ENCODE measurements around the gene IPO4. TPM values are rescaled to one million over a fixed set of nuclear protein-coding genes. Genes with fewer than 3 reads are reported as not detected.
"Not testable (repeated sequence)": the region's sequence is repeated elsewhere in the genome, so short reads cannot be mapped to it uniquely, and the experiment has no call there.

IPO4 gene
- total and polyA plus RNA-seq, 4 donors = 13.6 to 32.9 (median 23.0) TPM

DNA sequence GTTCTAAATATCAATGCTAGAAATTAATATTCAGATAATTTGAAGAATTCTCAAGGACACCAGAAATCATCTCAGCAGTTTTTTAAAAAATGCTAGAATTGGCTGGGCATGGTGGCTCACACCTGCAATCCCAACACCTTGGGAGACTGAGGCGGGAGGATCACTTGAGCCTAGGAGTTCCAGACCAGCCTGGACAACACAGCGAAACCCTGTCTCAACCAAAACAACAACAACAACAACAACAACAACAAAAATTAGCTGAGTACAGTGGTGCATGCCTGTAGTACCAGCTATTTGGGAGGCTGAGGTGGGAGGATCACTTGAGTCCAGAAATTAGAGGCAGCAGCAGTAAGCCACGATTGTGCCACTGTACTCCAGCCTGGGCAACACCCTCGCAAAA is 30.5 kb upstream of the IPO4 start (continued):
- TF ChIP-seq MAX (IDR thresholded peaks at IDR 0.05) = no peak

DNA sequence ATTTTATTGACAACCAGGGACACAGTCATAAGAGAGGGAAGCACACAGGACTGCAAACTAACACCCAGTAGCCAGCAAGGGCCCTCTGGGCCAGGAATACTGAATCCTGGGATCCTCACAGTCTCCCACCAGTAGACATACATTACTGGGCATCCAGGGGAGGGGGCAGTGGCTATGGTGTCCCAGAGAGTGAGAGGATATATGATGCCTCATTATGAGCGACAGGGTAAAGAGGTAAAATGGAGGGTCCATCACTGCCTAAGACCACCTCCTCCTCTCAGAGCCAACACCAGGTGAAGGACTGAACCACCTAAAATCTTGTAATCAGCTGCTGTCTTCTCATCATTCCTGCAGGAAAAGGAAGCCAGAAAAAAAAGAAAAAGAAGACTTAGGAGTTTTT is 28.3 kb upstream of the IPO4 start:
- not testable (repeated sequence) for H3K9me3 ChIP-seq (ENCODE audit: control insufficient read depth in 4 of 4, low read length in 3 of 4); H3K27ac ChIP-seq (ENCODE audit: low read depth in 1 of 2, low read length in 2 of 2); DNase-seq (ENCODE audit: low spot score); H3K9ac ChIP-seq (ENCODE audit: low read depth in 1 of 2, low read length in 2 of 2); H3K36me3 ChIP-seq (ENCODE audit: control insufficient read depth in 4 of 4, insufficient read depth in 3 of 4, low read depth in 1 of 4, low read length in 3 of 4); H3K27me3 ChIP-seq (ENCODE audit: control insufficient read depth in 4 of 4, insufficient read depth in 4 of 4, low read length in 3 of 4); H3K4me3 ChIP-seq (ENCODE audit: low read depth in 1 of 3, low read length in 3 of 3)
- WGBS = 93% methylated on average over 1 of the region's 1 CpG
- peaks cover 0 to 23% (median 8%) of the 10 kb centered on the region in 4 donors for H3K4me1 ChIP-seq (ENCODE audit: control insufficient read depth in 4 of 4, insufficient read depth in 4 of 4, low read length in 3 of 4)

- no peaks in the 10 kb centered on the region for H3K27me3 ChIP-seq (ENCODE audit: control insufficient read depth in 4 of 4, insufficient read depth in 4 of 4, low read length in 3 of 4)
- no peak overlapping the region for H3K4me3 ChIP-seq (ENCODE audit: low read depth in 1 of 3, low read length in 3 of 3)
- no peak for TF ChIP-seq FOXA1 (IDR thresholded peaks at IDR 0.05)
- TF ChIP-seq JUND (IDR thresholded peaks at IDR 0.05) = no peak
- no peak for TF ChIP-seq ATF3 (IDR thresholded peaks at IDR 0.05)
- no peak overlapping the region for H3K27ac ChIP-seq (ENCODE audit: low read depth in 1 of 2, low read length in 2 of 2)
- H3K36me3 ChIP-seq (ENCODE audit: control insufficient read depth in 4 of 4, insufficient read depth in 3 of 4, low read depth in 1 of 4, low read length in 3 of 4) = peaks cover 0 to 7% (median under 1%) of the 10 kb centered on the region in 4 donors
- H3K9me3 ChIP-seq (ENCODE audit: control insufficient read depth in 4 of 4, low read length in 3 of 4) = no peaks in the 10 kb centered on the region
- DNase-seq (ENCODE audit: low spot score) = no peak
- H3K9ac ChIP-seq (ENCODE audit: low read depth in 1 of 2, low read length in 2 of 2) = no peak overlapping the region
- H3K4me1 ChIP-seq (ENCODE audit: control insufficient read depth in 4 of 4, insufficient read depth in 4 of 4, low read length in 3 of 4) = peaks cover 0 to 23% (median 8%) of the 10 kb centered on the region in 4 donors
- WGBS = 92% methylated on average over 2 of the region's 2 CpGs
Measured at GRCh38 chr14:24216345-24216699, 27.7 kb upstream of the IPO4 start.

GRCh38 chr14:24215495-24216344 is 27.1 kb upstream of the IPO4 start, which contains the start of gene MDP1:
TSS of gene MDP1 (minus strand) at chr14:24216066. CDS start at chr14:24215955, 111 bp downstream.
- peak; percentile 82 for DNase-seq (ENCODE audit: low spot score)
- H3K27ac ChIP-seq (ENCODE audit: low read depth in 1 of 2, low read length in 2 of 2) = peak within 1 kb of the TSS; percentile 83 to 86
- H3K36me3 ChIP-seq (ENCODE audit: control insufficient read depth in 4 of 4, insufficient read depth in 3 of 4, low read depth in 1 of 4, low read length in 3 of 4) = peaks cover 0 to 8% (median 2%) of the 10 kb centered on the region in 4 donors
- peak; percentile 9 to 58 for TF ChIP-seq RXRA (IDR thresholded peaks at IDR 0.05)
- TF ChIP-seq, protein P1, sequence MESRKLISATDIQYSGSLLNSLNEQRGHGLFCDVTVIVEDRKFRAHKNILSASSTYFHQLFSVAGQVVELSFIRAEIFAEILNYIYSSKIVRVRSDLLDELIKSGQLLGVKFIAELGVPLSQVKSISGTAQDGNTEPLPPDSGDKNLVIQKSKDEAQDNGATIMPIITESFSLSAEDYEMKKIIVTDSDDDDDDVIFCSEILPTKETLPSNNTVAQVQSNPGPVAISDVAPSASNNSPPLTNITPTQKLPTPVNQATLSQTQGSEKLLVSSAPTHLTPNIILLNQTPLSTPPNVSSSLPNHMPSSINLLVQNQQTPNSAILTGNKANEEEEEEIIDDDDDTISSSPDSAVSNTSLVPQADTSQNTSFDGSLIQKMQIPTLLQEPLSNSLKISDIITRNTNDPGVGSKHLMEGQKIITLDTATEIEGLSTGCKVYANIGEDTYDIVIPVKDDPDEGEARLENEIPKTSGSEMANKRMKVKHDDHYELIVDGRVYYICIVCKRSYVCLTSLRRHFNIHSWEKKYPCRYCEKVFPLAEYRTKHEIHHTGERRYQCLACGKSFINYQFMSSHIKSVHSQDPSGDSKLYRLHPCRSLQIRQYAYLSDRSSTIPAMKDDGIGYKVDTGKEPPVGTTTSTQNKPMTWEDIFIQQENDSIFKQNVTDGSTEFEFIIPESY (IDR thresholded peaks at IDR 0.05) = no peak
- peak; percentile 29 for TF ChIP-seq CTCF (IDR thresholded peaks at IDR 0.05; ENCODE audit: low read depth, low read length, missing input control)
- TF ChIP-seq TAF1 (conservative IDR thresholded peaks at IDR 0.05) = peak; percentile 62
- peak; percentile 62 for TF ChIP-seq SP1 (IDR thresholded peaks at IDR 0.05)
- no peak for TF ChIP-seq JUND (IDR thresholded peaks at IDR 0.05)
- no peak for TF ChIP-seq MAX (IDR thresholded peaks at IDR 0.05)
- no peak for TF ChIP-seq FOXA2 (IDR thresholded peaks at IDR 0.05)
- TF ChIP-seq RAD21 (IDR thresholded peaks at IDR 0.05) = peak; percentile 69 to 74
- peak; percentile 97 for TF ChIP-seq YY1 (IDR thresholded peaks at IDR 0.05)
- TF ChIP-seq GABPA (IDR thresholded peaks at IDR 0.05 in 1 of 2, conservative IDR thresholded peaks at IDR 0.05 in 1 of 2) = peak in 1 of 2 donors; percentile 60
- TF ChIP-seq, protein P2, sequence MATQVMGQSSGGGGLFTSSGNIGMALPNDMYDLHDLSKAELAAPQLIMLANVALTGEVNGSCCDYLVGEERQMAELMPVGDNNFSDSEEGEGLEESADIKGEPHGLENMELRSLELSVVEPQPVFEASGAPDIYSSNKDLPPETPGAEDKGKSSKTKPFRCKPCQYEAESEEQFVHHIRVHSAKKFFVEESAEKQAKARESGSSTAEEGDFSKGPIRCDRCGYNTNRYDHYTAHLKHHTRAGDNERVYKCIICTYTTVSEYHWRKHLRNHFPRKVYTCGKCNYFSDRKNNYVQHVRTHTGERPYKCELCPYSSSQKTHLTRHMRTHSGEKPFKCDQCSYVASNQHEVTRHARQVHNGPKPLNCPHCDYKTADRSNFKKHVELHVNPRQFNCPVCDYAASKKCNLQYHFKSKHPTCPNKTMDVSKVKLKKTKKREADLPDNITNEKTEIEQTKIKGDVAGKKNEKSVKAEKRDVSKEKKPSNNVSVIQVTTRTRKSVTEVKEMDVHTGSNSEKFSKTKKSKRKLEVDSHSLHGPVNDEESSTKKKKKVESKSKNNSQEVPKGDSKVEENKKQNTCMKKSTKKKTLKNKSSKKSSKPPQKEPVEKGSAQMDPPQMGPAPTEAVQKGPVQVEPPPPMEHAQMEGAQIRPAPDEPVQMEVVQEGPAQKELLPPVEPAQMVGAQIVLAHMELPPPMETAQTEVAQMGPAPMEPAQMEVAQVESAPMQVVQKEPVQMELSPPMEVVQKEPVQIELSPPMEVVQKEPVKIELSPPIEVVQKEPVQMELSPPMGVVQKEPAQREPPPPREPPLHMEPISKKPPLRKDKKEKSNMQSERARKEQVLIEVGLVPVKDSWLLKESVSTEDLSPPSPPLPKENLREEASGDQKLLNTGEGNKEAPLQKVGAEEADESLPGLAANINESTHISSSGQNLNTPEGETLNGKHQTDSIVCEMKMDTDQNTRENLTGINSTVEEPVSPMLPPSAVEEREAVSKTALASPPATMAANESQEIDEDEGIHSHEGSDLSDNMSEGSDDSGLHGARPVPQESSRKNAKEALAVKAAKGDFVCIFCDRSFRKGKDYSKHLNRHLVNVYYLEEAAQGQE (IDR thresholded peaks at IDR 0.05) = peak; percentile 25
- no peak for TF ChIP-seq HNF4G (IDR thresholded peaks at IDR 0.05)
- H3K9ac ChIP-seq (ENCODE audit: low read depth in 1 of 2, low read length in 2 of 2) = peak within 1 kb of the TSS; percentile 73 to 80
- H3K9me3 ChIP-seq (ENCODE audit: control insufficient read depth in 4 of 4, low read length in 3 of 4) = no peaks in the 10 kb centered on the region
- under 1% methylated on average over 40 of the region's 40 CpGs for WGBS
- H3K27me3 ChIP-seq (ENCODE audit: control insufficient read depth in 4 of 4, insufficient read depth in 4 of 4, low read length in 3 of 4) = no peaks in the 10 kb centered on the region
- peak within 1 kb of the TSS; percentile 62 to 94 (median 93) for H3K4me3 ChIP-seq (ENCODE audit: low read depth in 1 of 3, low read length in 3 of 3)
- H3K4me1 ChIP-seq (ENCODE audit: control insufficient read depth in 4 of 4, insufficient read depth in 4 of 4, low read length in 3 of 4) = peaks cover 0 to 23% (median 8%) of the 10 kb centered on the region in 4 donors

All from liver (tissue), 9 donors.